ENCODE data around the gene HOXA3.
A peak's percentile ranks its signal among the peaks of the same experiment; 100 is the strongest.

Gene HOXA3

DNA sequence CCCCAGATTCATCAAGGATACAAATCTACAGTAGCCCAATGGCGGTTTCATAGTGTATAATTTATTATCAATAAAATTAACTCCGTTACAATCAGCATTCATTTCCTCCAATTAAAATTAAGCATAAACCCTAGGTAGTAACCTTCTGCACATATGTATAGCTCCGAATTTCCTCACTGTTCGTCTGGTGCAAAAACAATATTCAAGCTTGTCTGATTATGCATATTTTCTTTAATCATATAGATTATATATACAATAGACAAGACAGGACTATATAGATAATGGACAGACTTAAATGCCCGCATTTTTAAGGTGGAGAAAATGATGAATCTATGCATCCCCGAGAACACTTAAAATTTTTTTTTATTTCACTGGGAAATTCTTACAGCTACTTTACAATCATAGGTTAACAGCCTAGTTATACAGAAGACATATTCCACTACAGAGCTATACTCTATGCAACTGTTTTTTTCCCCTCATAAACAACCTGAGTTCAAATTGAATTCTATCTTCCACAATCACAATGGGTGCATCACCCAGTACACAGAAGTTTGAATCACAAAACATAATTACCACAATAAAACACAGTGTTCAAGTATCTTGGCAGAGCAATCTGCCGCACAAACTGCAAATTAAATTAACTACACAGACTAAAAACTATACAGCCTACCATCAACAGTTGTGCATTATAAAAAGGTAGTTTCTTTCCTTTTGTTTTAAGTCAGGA is 10.3 kb upstream of the HOXA3 start:
- no peak for TF ChIP-seq CTCF (IDR thresholded peaks at IDR 0.05; ENCODE audit: low read length)
- no peak for TF ChIP-seq EZH2phosphoT487 (IDR thresholded peaks at IDR 0.05; ENCODE audit: low read length)
- TF ChIP-seq EZH2 (optimal IDR thresholded peaks at IDR 0.05; ENCODE audit: low read depth, low read length), result no peak
- Histone ChIP-seq H3K79me2 (ENCODE audit: low read length) (no peaks in the 10 kb centered on the region), H3K36me3 (replicated peaks; ENCODE audit: insufficient read depth, low read length) (no peaks in the 10 kb centered on the region), H4K20me1 (ENCODE audit: insufficient read depth, low read length) (no peaks in the 10 kb centered on the region), H3K4me2 (ENCODE audit: low read depth, low read length) (no peak overlapping the region), H3K4me1 (ENCODE audit: low read length) (0 out of 2 replicates have a peak, but pooled peaks cover 4% of the 10 kb centered on the region), H3K9me3 (replicated peaks; ENCODE audit: insufficient read depth, low read length) (no peaks in the 10 kb centered on the region), H3F3A (ENCODE audit: insufficient read depth, low read length) (no peaks in the 10 kb centered on the region), H3K27me3 (replicated peaks; ENCODE audit: insufficient read depth, low read length) (peaks cover 91% of the 10 kb centered on the region), H3K27ac (ENCODE audit: low read length) (no peak overlapping the region), H3K9me2 (replicated peaks; ENCODE audit: insufficient read depth, low read length) (no peaks in the 10 kb centered on the region), H3K4me3 (ENCODE audit: low read length) (no peak overlapping the region), H2AFZ (ENCODE audit: low read length) (no peak overlapping the region), H3K9ac (ENCODE audit: low read length) (no peak overlapping the region)
- DNase-seq, result no peak

DNA sequence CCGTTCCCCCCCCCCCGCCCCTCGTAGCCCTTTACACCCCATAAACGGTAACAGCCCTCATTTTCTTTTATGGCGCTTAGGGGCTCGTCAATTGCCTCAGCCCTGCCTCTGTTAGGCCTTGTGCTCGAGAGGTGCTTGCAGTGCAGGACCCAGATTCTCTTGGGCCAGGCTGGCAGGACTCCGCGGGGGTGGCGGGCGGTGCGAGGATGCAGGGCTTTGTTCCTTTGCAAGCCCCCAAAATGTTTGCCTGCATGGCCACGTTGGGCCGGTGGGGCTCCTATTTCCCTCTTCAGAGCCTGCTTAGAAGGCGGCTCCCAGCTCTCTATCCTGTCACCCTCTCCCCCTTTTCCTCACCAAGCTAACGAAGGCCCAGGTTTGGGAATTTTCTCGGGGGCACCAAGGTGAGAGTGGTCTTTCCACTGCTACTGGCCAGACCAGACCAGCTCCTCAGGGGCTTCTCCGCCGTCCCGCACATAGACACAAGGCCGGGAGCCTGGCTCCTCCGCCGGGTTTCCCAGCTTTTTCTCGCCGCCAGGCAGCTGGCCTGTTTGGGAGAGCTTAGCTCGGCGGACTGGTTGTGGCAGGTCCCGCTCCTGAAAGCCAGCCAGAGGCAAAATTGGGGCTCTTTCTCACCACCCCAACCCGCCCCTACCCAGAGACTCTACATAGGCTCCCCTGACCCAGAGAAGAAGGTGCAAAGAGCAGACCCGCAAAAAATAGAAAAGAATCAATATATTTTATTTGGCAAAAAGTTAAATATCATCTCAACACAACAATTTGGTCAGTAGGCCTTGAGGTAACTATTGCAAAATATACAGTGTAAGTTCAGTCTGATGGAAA is 9.6 kb upstream of the HOXA3 start:
- H3K4me2 ChIP-seq (ENCODE audit: low read depth, low read length), result no peak overlapping the region
- H3K27me3 ChIP-seq (replicated peaks; ENCODE audit: insufficient read depth, low read length), result peaks cover 91% of the 10 kb centered on the region
- no peak for TF ChIP-seq CTCF (IDR thresholded peaks at IDR 0.05; ENCODE audit: low read length)
- TF ChIP-seq EZH2 (optimal IDR thresholded peaks at IDR 0.05; ENCODE audit: low read depth, low read length), result no peak
- no peak for TF ChIP-seq EZH2phosphoT487 (IDR thresholded peaks at IDR 0.05; ENCODE audit: low read length)

DNA sequence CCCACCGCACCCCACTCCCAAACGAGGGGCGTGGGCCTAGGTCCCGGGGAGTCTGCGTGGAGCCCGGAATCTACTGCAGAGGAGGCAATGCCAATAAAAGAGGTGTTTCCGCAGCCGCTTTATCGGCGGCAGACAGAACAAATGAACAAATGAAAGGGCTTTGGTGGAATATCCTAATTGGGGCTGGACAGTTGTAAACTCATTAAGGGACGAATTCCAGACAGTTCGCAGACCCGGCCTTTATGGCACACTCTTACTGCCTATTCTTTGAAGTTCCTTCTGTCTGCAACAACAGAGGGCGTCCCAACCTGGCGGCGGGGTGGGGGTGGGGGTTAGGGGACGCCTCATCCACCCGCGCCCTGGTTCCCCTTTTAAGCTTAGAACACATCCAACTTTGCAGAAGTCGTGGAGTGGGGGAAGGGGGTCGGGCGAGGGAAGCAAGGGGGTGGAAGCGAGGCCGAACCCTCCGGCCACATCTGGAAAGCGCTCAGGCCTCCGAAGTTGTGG is 8.9 kb upstream of the HOXA3 start:
- TF ChIP-seq EZH2phosphoT487 (IDR thresholded peaks at IDR 0.05; ENCODE audit: low read length), result no peak
- TF ChIP-seq CTCF (IDR thresholded peaks at IDR 0.05; ENCODE audit: low read length), result no peak; the same call in 1 of the 2 replicates
- TF ChIP-seq EZH2 (optimal IDR thresholded peaks at IDR 0.05; ENCODE audit: low read depth, low read length), result no peak
- Histone ChIP-seq H3F3A (ENCODE audit: insufficient read depth, low read length) (no peaks in the 10 kb centered on the region), H2AFZ (ENCODE audit: low read length) (peak overlapping the region; percentile 91), H3K4me1 (ENCODE audit: low read length) (0 out of 2 replicates have a peak, but pooled peaks cover 4% of the 10 kb centered on the region), H3K27me3 (replicated peaks; ENCODE audit: insufficient read depth, low read length) (peaks cover 91% of the 10 kb centered on the region), H3K9ac (ENCODE audit: low read length) (no peak overlapping the region), H3K4me2 (ENCODE audit: low read depth, low read length) (peak overlapping the region; percentile 96), H4K20me1 (ENCODE audit: insufficient read depth, low read length) (no peaks in the 10 kb centered on the region), H3K27ac (ENCODE audit: low read length) (no peak overlapping the region), H3K9me2 (replicated peaks; ENCODE audit: insufficient read depth, low read length) (no peaks in the 10 kb centered on the region), H3K79me2 (ENCODE audit: low read length) (no peaks in the 10 kb centered on the region), H3K36me3 (replicated peaks; ENCODE audit: insufficient read depth, low read length) (no peaks in the 10 kb centered on the region), H3K9me3 (replicated peaks; ENCODE audit: insufficient read depth, low read length) (no peaks in the 10 kb centered on the region), H3K4me3 (ENCODE audit: low read length) (peak overlapping the region; percentile 64)
- no peak for DNase-seq

More for the DNA sequence above, 9.6 kb upstream of the HOXA3 start:
- no peaks in the 10 kb centered on the region for H4K20me1 ChIP-seq (ENCODE audit: insufficient read depth, low read length)
- no peaks in the 10 kb centered on the region for H3K9me2 ChIP-seq (replicated peaks; ENCODE audit: insufficient read depth, low read length)
- no peak overlapping the region for H3K4me3 ChIP-seq (ENCODE audit: low read length)
- H3K27ac ChIP-seq (ENCODE audit: low read length), result no peak overlapping the region
- H3K4me1 ChIP-seq (ENCODE audit: low read length), result 0 out of 2 replicates have a peak, but pooled peaks cover 4% of the 10 kb centered on the region
- DNase-seq, result no peak
- H3K79me2 ChIP-seq (ENCODE audit: low read length), result no peaks in the 10 kb centered on the region
- H3K9ac ChIP-seq (ENCODE audit: low read length), result no peak overlapping the region
- no peak overlapping the region for H2AFZ ChIP-seq (ENCODE audit: low read length)
- H3K36me3 ChIP-seq (replicated peaks; ENCODE audit: insufficient read depth, low read length), result no peaks in the 10 kb centered on the region
- no peaks in the 10 kb centered on the region for H3K9me3 ChIP-seq (replicated peaks; ENCODE audit: insufficient read depth, low read length)
- no peaks in the 10 kb centered on the region for H3F3A ChIP-seq (ENCODE audit: insufficient read depth, low read length)

Data from MM.1S (cell line).